ENCODE results near the gene TGM4. TPM values are rescaled to one million over a fixed set of nuclear protein-coding genes. Genes with fewer than 3 reads are reported as not detected.

Gene TGM4
- total and polyA plus RNA-seq, 4 donors: 0.01 TPM; not detected in 3

DNA sequence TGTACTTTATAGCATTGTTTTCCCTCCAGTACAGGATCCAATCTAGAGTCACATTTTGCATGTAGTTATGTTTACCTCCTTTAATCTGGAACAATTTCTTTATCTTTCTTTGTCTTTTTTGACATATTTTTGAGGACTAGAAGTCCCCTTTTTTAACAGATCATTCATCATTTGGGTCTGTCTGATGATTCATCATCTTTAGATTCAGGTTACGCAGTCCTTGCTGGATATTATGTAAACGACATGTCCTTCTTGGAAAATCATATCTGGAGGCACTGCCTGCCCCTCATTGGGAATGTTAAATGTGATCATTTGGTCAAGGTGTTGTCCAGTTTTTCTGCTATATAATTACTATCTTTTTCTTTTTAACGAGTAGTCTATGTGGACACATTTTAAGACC lies 18.3 kb downstream of the TGM4 start:
- whole genome bisulfite sequencing, 2 donors: 68 to 71% methylated on average over 3 of the region's 3 CpGs
- H3K9ac ChIP-seq (ENCODE audit: insufficient read depth in 1 of 2, low read length in 2 of 2): no peak overlapping the region

DNA sequence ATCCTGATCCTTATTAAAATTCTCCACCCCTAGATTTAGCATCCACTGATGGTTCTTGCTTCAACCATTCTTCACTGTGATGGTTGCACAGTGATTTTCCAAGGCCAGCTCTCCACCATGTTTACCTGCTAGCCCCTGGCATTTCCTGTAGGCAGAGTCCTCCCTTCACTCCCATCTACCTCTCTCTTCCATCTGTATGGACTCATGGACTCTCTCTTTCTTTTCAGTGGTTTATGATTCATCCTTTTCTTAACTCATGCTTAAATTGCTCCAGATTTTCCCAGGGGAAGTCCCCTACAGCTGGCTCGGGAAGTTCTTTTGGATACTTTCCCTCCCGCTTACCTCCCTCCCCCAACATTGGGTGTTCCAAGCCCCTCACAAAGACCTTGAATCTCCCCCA lies 18.7 kb downstream of the TGM4 start:
- ATAC-seq (ENCODE audit: insufficient read depth, low FRiP score): no peak

More for the DNA sequence above, 18.3 kb downstream of the TGM4 start:
- ATAC-seq (ENCODE audit: insufficient read depth, low FRiP score) (no peak), DNase-seq (no peak)
- Histone ChIP-seq H3K9me3 (ENCODE audit: control insufficient read depth in 4 of 4, insufficient read depth in 3 of 4, low read length in 3 of 4) (no peaks in the 10 kb centered on the region), H3K27me3 (ENCODE audit: control insufficient read depth in 3 of 3, insufficient read depth in 3 of 3, low read length in 2 of 3) (no peaks in the 10 kb centered on the region), H3K4me1 (ENCODE audit: control insufficient read depth in 5 of 5, insufficient read depth in 5 of 5, low read length in 5 of 5) (no peaks in the 10 kb centered on the region), H3K4me3 (no peak overlapping the region), H3K36me3 (ENCODE audit: control insufficient read depth in 4 of 4, insufficient read depth in 4 of 4, low read length in 4 of 4) (no peaks in the 10 kb centered on the region), H3K27ac (ENCODE audit: low read depth in 1 of 2, low read length in 1 of 2) (no peak overlapping the region)
- TF ChIP-seq, protein P1, sequence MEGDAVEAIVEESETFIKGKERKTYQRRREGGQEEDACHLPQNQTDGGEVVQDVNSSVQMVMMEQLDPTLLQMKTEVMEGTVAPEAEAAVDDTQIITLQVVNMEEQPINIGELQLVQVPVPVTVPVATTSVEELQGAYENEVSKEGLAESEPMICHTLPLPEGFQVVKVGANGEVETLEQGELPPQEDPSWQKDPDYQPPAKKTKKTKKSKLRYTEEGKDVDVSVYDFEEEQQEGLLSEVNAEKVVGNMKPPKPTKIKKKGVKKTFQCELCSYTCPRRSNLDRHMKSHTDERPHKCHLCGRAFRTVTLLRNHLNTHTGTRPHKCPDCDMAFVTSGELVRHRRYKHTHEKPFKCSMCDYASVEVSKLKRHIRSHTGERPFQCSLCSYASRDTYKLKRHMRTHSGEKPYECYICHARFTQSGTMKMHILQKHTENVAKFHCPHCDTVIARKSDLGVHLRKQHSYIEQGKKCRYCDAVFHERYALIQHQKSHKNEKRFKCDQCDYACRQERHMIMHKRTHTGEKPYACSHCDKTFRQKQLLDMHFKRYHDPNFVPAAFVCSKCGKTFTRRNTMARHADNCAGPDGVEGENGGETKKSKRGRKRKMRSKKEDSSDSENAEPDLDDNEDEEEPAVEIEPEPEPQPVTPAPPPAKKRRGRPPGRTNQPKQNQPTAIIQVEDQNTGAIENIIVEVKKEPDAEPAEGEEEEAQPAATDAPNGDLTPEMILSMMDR (IDR thresholded peaks at IDR 0.05; ENCODE audit: control extremely low read depth, extremely low read depth): no peak

DNA sequence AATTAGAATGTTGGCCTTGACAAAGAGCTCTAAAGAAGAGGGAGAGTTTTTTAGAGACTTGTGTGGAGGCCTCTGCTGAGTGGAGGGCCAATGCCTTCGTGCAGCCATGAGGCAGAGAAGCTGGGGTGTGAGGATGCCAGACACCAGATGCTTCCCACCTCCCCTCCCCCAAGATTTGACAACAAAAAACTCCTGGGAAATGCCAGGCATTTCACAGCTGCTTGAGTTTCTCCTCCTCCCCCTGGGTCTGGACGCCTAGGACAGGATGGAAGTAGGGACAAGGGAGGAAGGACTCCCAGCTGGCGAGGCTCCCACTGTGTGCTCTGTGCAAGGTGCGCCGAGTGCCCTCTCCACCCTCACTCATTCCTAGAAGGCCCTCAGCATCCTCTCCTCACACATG lies 20.1 kb downstream of the TGM4 start:
- ATAC-seq (ENCODE audit: insufficient read depth, low FRiP score): no peak
- Histone ChIP-seq H3K36me3 (ENCODE audit: control insufficient read depth in 4 of 4, insufficient read depth in 4 of 4, low read length in 4 of 4) (no peaks in the 10 kb centered on the region), H3K27me3 (ENCODE audit: control insufficient read depth in 3 of 3, insufficient read depth in 3 of 3, low read length in 2 of 3) (no peaks in the 10 kb centered on the region), H3K4me1 (ENCODE audit: control insufficient read depth in 5 of 5, insufficient read depth in 5 of 5, low read length in 5 of 5) (no peaks in the 10 kb centered on the region), H3K4me3 (no peak overlapping the region), H3K9ac (ENCODE audit: insufficient read depth in 1 of 2, low read length in 2 of 2) (no peak overlapping the region), H3K27ac (ENCODE audit: low read depth in 1 of 2, low read length in 1 of 2) (no peak overlapping the region), H3K9me3 (ENCODE audit: control insufficient read depth in 4 of 4, insufficient read depth in 3 of 4, low read length in 3 of 4) (no peaks in the 10 kb centered on the region)
- TF ChIP-seq, protein P1 (IDR thresholded peaks at IDR 0.05; ENCODE audit: control extremely low read depth, extremely low read depth): no peak
- WGBS, 2 donors: 49 to 64% methylated on average over 5 of the region's 5 CpGs
- DNase-seq: no peak

More for the DNA sequence above, 18.7 kb downstream of the TGM4 start:
- DNase-seq: no peak
- H3K27me3 ChIP-seq (ENCODE audit: control insufficient read depth in 3 of 3, insufficient read depth in 3 of 3, low read length in 2 of 3): no peaks in the 10 kb centered on the region
- no peak overlapping the region for H3K27ac ChIP-seq (ENCODE audit: low read depth in 1 of 2, low read length in 1 of 2)
- H3K4me1 ChIP-seq (ENCODE audit: control insufficient read depth in 5 of 5, insufficient read depth in 5 of 5, low read length in 5 of 5): no peaks in the 10 kb centered on the region
- no peaks in the 10 kb centered on the region for H3K36me3 ChIP-seq (ENCODE audit: control insufficient read depth in 4 of 4, insufficient read depth in 4 of 4, low read length in 4 of 4)
- no peak overlapping the region for H3K4me3 ChIP-seq
- H3K9me3 ChIP-seq (ENCODE audit: control insufficient read depth in 4 of 4, insufficient read depth in 3 of 4, low read length in 3 of 4): no peaks in the 10 kb centered on the region
- no peak overlapping the region for H3K9ac ChIP-seq (ENCODE audit: insufficient read depth in 1 of 2, low read length in 2 of 2)
- TF ChIP-seq, protein P1 (IDR thresholded peaks at IDR 0.05; ENCODE audit: control extremely low read depth, extremely low read depth): no peak
- 73 to 81% methylated on average over 2 of the region's 2 CpGs for WGBS, 2 donors

DNA sequence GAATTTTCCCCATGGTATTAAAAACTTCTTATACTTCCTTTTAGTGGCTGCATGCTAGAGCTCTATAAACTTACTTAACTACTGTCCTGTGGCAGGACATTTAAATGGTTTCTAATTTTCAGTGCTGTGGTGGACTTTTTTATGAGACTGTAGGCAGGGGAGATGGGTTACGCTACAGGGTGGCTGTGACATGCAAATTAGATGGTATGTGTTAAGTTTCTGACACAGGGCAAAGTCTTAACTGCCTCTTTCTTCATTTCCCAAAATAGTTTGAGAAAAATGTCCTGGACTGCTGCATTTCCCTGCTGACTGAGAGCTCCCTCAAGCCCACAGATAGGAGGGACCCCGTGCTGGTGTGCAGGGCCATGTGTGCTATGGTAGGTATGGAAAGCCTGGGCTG lies 22.0 kb downstream of the TGM4 start:
- H3K4me1 ChIP-seq (ENCODE audit: control insufficient read depth in 5 of 5, insufficient read depth in 5 of 5, low read length in 5 of 5): peaks cover 0 to 3% (median 0%) of the 10 kb centered on the region in 5 donors
- DNase-seq: no peak
- ATAC-seq (ENCODE audit: insufficient read depth, low FRiP score): no peak
- TF ChIP-seq, protein P1 (IDR thresholded peaks at IDR 0.05; ENCODE audit: control extremely low read depth, extremely low read depth): no peak
- no peaks in the 10 kb centered on the region for H3K27me3 ChIP-seq (ENCODE audit: control insufficient read depth in 3 of 3, insufficient read depth in 3 of 3, low read length in 2 of 3)
- H3K9me3 ChIP-seq (ENCODE audit: control insufficient read depth in 4 of 4, insufficient read depth in 3 of 4, low read length in 3 of 4): peaks cover 0 to under 1% (median 0%) of the 10 kb centered on the region in 4 donors
- no peak overlapping the region for H3K9ac ChIP-seq (ENCODE audit: insufficient read depth in 1 of 2, low read length in 2 of 2)
- WGBS, 2 donors: 83% methylated on average over 2 of the region's 2 CpGs
- H3K4me3 ChIP-seq: no peak overlapping the region
- H3K36me3 ChIP-seq (ENCODE audit: control insufficient read depth in 4 of 4, insufficient read depth in 4 of 4, low read length in 4 of 4): no peaks in the 10 kb centered on the region
- no peak overlapping the region for H3K27ac ChIP-seq (ENCODE audit: low read depth in 1 of 2, low read length in 1 of 2)

Data from lung (tissue), 12 donors.